ENCODE data around the gene CUTC. TPM values are rescaled to one million over a fixed set of nuclear protein-coding genes. Genes with fewer than 3 reads are reported as not detected.

Gene CUTC
- polyA plus RNA-seq, 3 donors, result 17.3 to 41.9 (median 35.5) TPM

GRCh38 chr10:99742254-99742653 is 10.2 kb downstream of the CUTC start:
- Mint-ChIP-seq H3K4me1 (peaks cover 2% of the 10 kb centered on the region), H3K9me3 (peaks cover 0 to 13% (median 7%) of the 10 kb centered on the region in 7 donors), H3K27ac (no peak overlapping the region), H3K4me3 (no peak overlapping the region), H3K27me3 (ENCODE audit: low read depth in 3 of 3) (no peaks in the 10 kb centered on the region), H3K36me3 (peaks cover 79 to 90% of the 10 kb centered on the region in 2 donors)
- Histone ChIP-seq H3K36me3 (replicated peaks in 1 of 2; ENCODE audit: control insufficient read depth in 1 of 2, insufficient read depth in 2 of 2, low read length in 2 of 2) (peaks cover 90 to 97% of the 10 kb centered on the region in 2 donors), H3K4me1 (ENCODE audit: control insufficient read depth in 1 of 2, insufficient read depth in 2 of 2, low read length in 2 of 2) (no peaks in the 10 kb centered on the region), H3K9ac (ENCODE audit: insufficient read depth, low read length, poor library complexity, severe bottlenecking) (no peak overlapping the region), H2AFZ (ENCODE audit: insufficient read depth, low read depth, low read length, poor library complexity, severe bottlenecking) (no peak overlapping the region), H3K4me3 (replicated peaks in 1 of 3; ENCODE audit: low read depth in 2 of 3, low read length in 3 of 3) (no peak overlapping the region), H3K27ac (ENCODE audit: low read depth in 1 of 2, low read length in 2 of 2) (no peak overlapping the region), H3K9me3 (replicated peaks in 1 of 2; ENCODE audit: control insufficient read depth in 1 of 2, insufficient read depth in 1 of 2, low read length in 2 of 2) (peaks cover 0 to 10% of the 10 kb centered on the region in 2 donors), H3K79me2 (ENCODE audit: insufficient read depth, low read length) (no peaks in the 10 kb centered on the region), H3K4me2 (replicated peaks; ENCODE audit: extremely low read depth, low read length, poor library complexity, severe bottlenecking) (no peak overlapping the region), H4K20me1 (ENCODE audit: insufficient read depth, low read length) (peaks cover 6% of the 10 kb centered on the region), H3K27me3 (ENCODE audit: control insufficient read depth in 2 of 2, insufficient read depth in 2 of 2, low read length in 2 of 2) (no peaks in the 10 kb centered on the region)
- no peak for TF ChIP-seq CTCF (IDR thresholded peaks at IDR 0.05)
- intact Hi-C loops (cut with micrococcal nuclease), result no loop called here
- no peak for DNase-seq

GRCh38 chr10:99742701-99743100 is 10.7 kb downstream of the CUTC start:
- Histone ChIP-seq H3K79me2 (ENCODE audit: insufficient read depth, low read length) (no peaks in the 10 kb centered on the region), H3K4me2 (replicated peaks; ENCODE audit: extremely low read depth, low read length, poor library complexity, severe bottlenecking) (no peak overlapping the region)

More at GRCh38 chr10:99742701-99743100, 10.7 kb downstream of the CUTC start:
- no peak for DNase-seq
- H3K27me3 ChIP-seq (ENCODE audit: control insufficient read depth in 2 of 2, insufficient read depth in 2 of 2, low read length in 2 of 2), result no peaks in the 10 kb centered on the region
- WGBS (ENCODE audit: insufficient coverage), result no CpG with 5 or more reads among the region's 2 CpGs
- H3K4me3 ChIP-seq (replicated peaks in 1 of 3; ENCODE audit: low read depth in 2 of 3, low read length in 3 of 3), result no peak overlapping the region
- H3K4me1 ChIP-seq (ENCODE audit: control insufficient read depth in 1 of 2, insufficient read depth in 2 of 2, low read length in 2 of 2), result no peaks in the 10 kb centered on the region
- Mint-ChIP-seq H3K4me3 (no peak overlapping the region), H3K36me3 (peaks cover 78 to 90% of the 10 kb centered on the region in 2 donors), H3K27ac (no peak overlapping the region), H3K9me3 (peaks cover 0 to 13% (median 7%) of the 10 kb centered on the region in 7 donors), H3K27me3 (ENCODE audit: low read depth in 3 of 3) (no peaks in the 10 kb centered on the region), H3K4me1 (peaks cover 2% of the 10 kb centered on the region)
- H3K9me3 ChIP-seq (replicated peaks in 1 of 2; ENCODE audit: control insufficient read depth in 1 of 2, insufficient read depth in 1 of 2, low read length in 2 of 2), result peaks cover 0 to 10% of the 10 kb centered on the region in 2 donors
- TF ChIP-seq CTCF (IDR thresholded peaks at IDR 0.05), result no peak
- no peak overlapping the region for H3K27ac ChIP-seq (ENCODE audit: low read depth in 1 of 2, low read length in 2 of 2)
- H3K36me3 ChIP-seq (replicated peaks in 1 of 2; ENCODE audit: control insufficient read depth in 1 of 2, insufficient read depth in 2 of 2, low read length in 2 of 2), result peaks cover 90 to 97% of the 10 kb centered on the region in 2 donors
- no peak overlapping the region for H3K9ac ChIP-seq (ENCODE audit: insufficient read depth, low read length, poor library complexity, severe bottlenecking)
- no peak overlapping the region for H2AFZ ChIP-seq (ENCODE audit: insufficient read depth, low read depth, low read length, poor library complexity, severe bottlenecking)
- H4K20me1 ChIP-seq (ENCODE audit: insufficient read depth, low read length), result peaks cover 6% of the 10 kb centered on the region
- intact Hi-C loops (cut with micrococcal nuclease), result no loop called here
